SK-N-MC (cell line): ENCODE measurements around the gene TBC1D1.

Experiments used
- EZH2 ChIP-seq: fragments of 200-600 bp; sonication (generic); IDR thresholded peaks from one replicate; pipeline ENCODE4 v1.6.1; 2017; ENCODE audit warnings: antibody characterized with exemption
- FOXP2 ChIP-seq: optimal IDR thresholded peaks from 2 replicates; pipeline ENCODE3; 2011; ENCODE audit warnings: mild to moderate bottlenecking, moderate library complexity; ENCODE audit not compliant: insufficient read depth; ENCODE audit errors: extremely low read length, control extremely low read depth
- POLR2AphosphoS5 ChIP-seq: IDR thresholded peaks from 2 replicates; pipeline ENCODE4 v1.6.1; 2012; ENCODE audit warnings: mild to moderate bottlenecking, low read depth, low read length, borderline replicate concordance

- TF ChIP-seq POLR2AphosphoS5 (no peak), EZH2 (no peak), FOXP2 (no peak)
Observed at GRCh38 chr4:37938208-37938607, 47.3 kb downstream of the TBC1D1 start.
